SH-SY5Y (cell line): ENCODE results near the gene RND3.

Experiments used
- GATA2 ChIP-seq: IDR thresholded peaks from 2 replicates; pipeline ENCODE4 v1.6.1; 2011; ENCODE audit warnings: mild to moderate bottlenecking, low read depth, low read length
- GATA3 ChIP-seq: IDR thresholded peaks from 2 replicates; pipeline ENCODE4 v1.6.1; 2011; ENCODE audit warnings: low read depth, mild to moderate bottlenecking, low read length, moderate library complexity

Gene RND3

GRCh38 chr2:150474326-150475074, 13.0 kb downstream of the RND3 start:
- no peak for TF ChIP-seq GATA3
- no peak for TF ChIP-seq GATA2

- TF ChIP-seq GATA2 (no peak), GATA3 (no peak)
These were observed 13.7 kb downstream of the RND3 start for GRCh38 chr2:150473767-150474166.

GRCh38 chr2:150472511-150472899, 15.0 kb downstream of the RND3 start:
- no peak for TF ChIP-seq GATA3
- no peak for TF ChIP-seq GATA2

- TF ChIP-seq GATA3 (no peak), GATA2 (no peak)
These were observed 15.5 kb downstream of the RND3 start for GRCh38 chr2:150471813-150472510.

- no peak for TF ChIP-seq GATA2
- TF ChIP-seq GATA3, result no peak
These were observed 17.0 kb downstream of the RND3 start for GRCh38 chr2:150470435-150470834.

- TF ChIP-seq GATA3, result no peak
- TF ChIP-seq GATA2, result no peak
These were observed 17.7 kb downstream of the RND3 start for GRCh38 chr2:150469706-150470274.

GRCh38 chr2:150468350-150468960, 19.0 kb downstream of the RND3 start:
- TF ChIP-seq GATA2 (no peak), GATA3 (no peak)

GRCh38 chr2:150467621-150467963, 19.9 kb downstream of the RND3 start:
- TF ChIP-seq GATA2, result no peak
- TF ChIP-seq GATA3, result no peak

GRCh38 chr2:150466741-150467620, 20.5 kb downstream of the RND3 start:
- TF ChIP-seq GATA3 (no peak), GATA2 (no peak)

GRCh38 chr2:150465703-150466569, 21.5 kb downstream of the RND3 start:
- TF ChIP-seq GATA3 (no peak), GATA2 (no peak)

GRCh38 chr2:150464986-150465385, 22.5 kb downstream of the RND3 start:
- TF ChIP-seq GATA2 (no peak), GATA3 (no peak)

GRCh38 chr2:150464270-150464669, 23.2 kb downstream of the RND3 start:
- no peak for TF ChIP-seq GATA2
- TF ChIP-seq GATA3, result no peak

- TF ChIP-seq GATA3 (no peak), GATA2 (no peak)
These were observed 24.7 kb downstream of the RND3 start for GRCh38 chr2:150462770-150463169.

- TF ChIP-seq GATA3 (no peak), GATA2 (no peak)
These were observed 28.2 kb downstream of the RND3 start for GRCh38 chr2:150459281-150459680.
